Measurements from ENCODE around the gene MAP1LC3A. TPM values are rescaled to one million over a fixed set of nuclear protein-coding genes. Genes with fewer than 3 reads are reported as not detected.

Gene MAP1LC3A
- total and polyA plus RNA-seq, 2 donors (not counting 3 experiments of a cell fraction or from before 2014, with no cell fraction given), result 32.1 to 39.8 TPM

DNA sequence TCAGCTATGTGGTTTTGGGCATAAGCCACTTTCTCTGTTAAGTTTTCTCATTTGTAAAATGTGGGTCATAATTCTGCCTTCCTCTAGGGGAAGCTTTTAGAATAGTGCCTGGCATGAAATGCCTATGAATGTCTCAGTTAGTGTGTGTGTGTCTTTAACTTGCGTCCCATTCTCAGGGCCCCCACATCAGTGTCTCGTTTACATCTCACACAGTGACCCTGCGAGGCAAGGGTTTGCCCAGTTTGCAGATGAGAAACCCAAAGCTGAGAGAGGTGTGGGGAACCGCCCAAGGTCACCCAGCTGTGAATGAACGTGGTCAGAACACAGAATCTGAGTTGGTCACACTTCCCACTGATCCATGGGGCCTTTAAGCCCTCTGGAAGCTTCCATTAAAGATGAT lies 28.2 kb upstream of the MAP1LC3A start:
- CTCF ChIA-PET, result interaction anchor here (1.2 to 1.6 kb wide), 3 partner anchors 8 to 218 kb away, joined by 3 to 12 read pairs (median 4); no protein-coding TSS in a partner anchor
- no peaks in the 10 kb centered on the region for H4K20me1 ChIP-seq (replicated peaks; ENCODE audit: control insufficient read depth, extremely low read depth, insufficient read depth, low read length)
- POLR2A ChIA-PET, result no interaction called here
- no peaks in the 10 kb centered on the region for H3K9me3 ChIP-seq (replicated peaks; ENCODE audit: control insufficient read depth, insufficient read depth, low read length)
- no peak overlapping the region for H3K4me2 ChIP-seq (ENCODE audit: insufficient read depth, low read length)
- dilution Hi-C loops (cut with MboI; ENCODE audit: extremely low pct_ligation_motif_present, low sequenced_read_pairs) (no loop called here), intact Hi-C loops (cut with micrococcal nuclease) (no loop called here)
- H2AFZ ChIP-seq (ENCODE audit: low read depth, low read length), result no peak overlapping the region
- H3K36me3 ChIP-seq (ENCODE audit: control insufficient read depth in 2 of 2, extremely low read depth in 1 of 2, insufficient read depth in 2 of 2, low read length in 2 of 2), result peaks cover 7 to 51% of the 10 kb centered on the region in 2 experiments
- peaks cover 16% of the 10 kb centered on the region for H3K4me1 ChIP-seq (ENCODE audit: control insufficient read depth, extremely low read depth, insufficient read depth, low read length)
- no peak overlapping the region for H3K9ac ChIP-seq (replicated peaks; ENCODE audit: extremely low read depth, insufficient read depth, low read length)
- no peak for DNase-seq (ENCODE audit: low read depth, low spot score)
- peaks cover 6% of the 10 kb centered on the region for H3K79me2 ChIP-seq (ENCODE audit: control insufficient read depth, insufficient read depth, low read length)
- no peak for FAIRE-seq
- H3K9me1 ChIP-seq (replicated peaks; ENCODE audit: control insufficient read depth, extremely low read depth, insufficient read depth, low read length), result no peaks in the 10 kb centered on the region
- BruUV-seq (replicated peaks), result no TSS peak
- H3K27me3 ChIP-seq (ENCODE audit: control insufficient read depth in 2 of 2, insufficient read depth in 2 of 2, low read length in 2 of 2), result no peaks in the 10 kb centered on the region
- no peak overlapping the region for H3K4me3 ChIP-seq (replicated peaks in 1 of 3; ENCODE audit: insufficient read depth in 1 of 3, low read depth in 1 of 3, low read length in 3 of 3)
- H3K27ac ChIP-seq (ENCODE audit: insufficient read depth, low read depth, low read length), result no peak overlapping the region
- TF ChIP-seq, protein P1, sequence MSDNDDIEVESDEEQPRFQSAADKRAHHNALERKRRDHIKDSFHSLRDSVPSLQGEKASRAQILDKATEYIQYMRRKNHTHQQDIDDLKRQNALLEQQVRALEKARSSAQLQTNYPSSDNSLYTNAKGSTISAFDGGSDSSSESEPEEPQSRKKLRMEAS (IDR thresholded peaks at IDR 0.05; ENCODE audit: insufficient read depth, insufficient read length), result no peak
- TF ChIP-seq POLR2A (IDR thresholded peaks at IDR 0.05; ENCODE audit: low read depth, low read length) (no peak), POLR2AphosphoS5 (IDR thresholded peaks at IDR 0.05; ENCODE audit: insufficient read depth, low read depth, low read length) (no peak), GATA2 (IDR thresholded peaks at IDR 0.05; ENCODE audit: insufficient read depth, insufficient read length, low read depth, low read length) (no peak), EZH2 (IDR thresholded peaks at IDR 0.05; ENCODE audit: borderline replicate concordance, low read depth, low read length, severe bottlenecking) (no peak), FOS (IDR thresholded peaks at IDR 0.05; ENCODE audit: borderline replicate concordance, insufficient read depth, low read length) (no peak), MYC (IDR thresholded peaks at IDR 0.05; ENCODE audit: low read depth, low read length) (no peak)
- TF ChIP-seq, protein P2, sequence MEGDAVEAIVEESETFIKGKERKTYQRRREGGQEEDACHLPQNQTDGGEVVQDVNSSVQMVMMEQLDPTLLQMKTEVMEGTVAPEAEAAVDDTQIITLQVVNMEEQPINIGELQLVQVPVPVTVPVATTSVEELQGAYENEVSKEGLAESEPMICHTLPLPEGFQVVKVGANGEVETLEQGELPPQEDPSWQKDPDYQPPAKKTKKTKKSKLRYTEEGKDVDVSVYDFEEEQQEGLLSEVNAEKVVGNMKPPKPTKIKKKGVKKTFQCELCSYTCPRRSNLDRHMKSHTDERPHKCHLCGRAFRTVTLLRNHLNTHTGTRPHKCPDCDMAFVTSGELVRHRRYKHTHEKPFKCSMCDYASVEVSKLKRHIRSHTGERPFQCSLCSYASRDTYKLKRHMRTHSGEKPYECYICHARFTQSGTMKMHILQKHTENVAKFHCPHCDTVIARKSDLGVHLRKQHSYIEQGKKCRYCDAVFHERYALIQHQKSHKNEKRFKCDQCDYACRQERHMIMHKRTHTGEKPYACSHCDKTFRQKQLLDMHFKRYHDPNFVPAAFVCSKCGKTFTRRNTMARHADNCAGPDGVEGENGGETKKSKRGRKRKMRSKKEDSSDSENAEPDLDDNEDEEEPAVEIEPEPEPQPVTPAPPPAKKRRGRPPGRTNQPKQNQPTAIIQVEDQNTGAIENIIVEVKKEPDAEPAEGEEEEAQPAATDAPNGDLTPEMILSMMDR (IDR thresholded peaks at IDR 0.05; ENCODE audit: extremely low read depth in 1 of 2, insufficient read depth in 1 of 2, low read depth in 1 of 2, low read length in 2 of 2), result no peak

Data from endothelial cell of umbilical vein (primary cell).